BLaER1 (cell line): Measurements from ENCODE around the gene SMARCA2.
A peak's percentile ranks its signal among the peaks of the same experiment; 100 is the strongest.

ENCODE experiments used
- H3K27ac ChIP-seq: shearing (Covaris generic); formaldehyde crosslinking; 2 replicates; pipeline ENCODE4 v1.8.1; 2022
- H3K27me3 ChIP-seq: shearing (Covaris generic); formaldehyde crosslinking; 2 replicates; pipeline ENCODE4 v1.8.1; 2022
- H3K36me3 ChIP-seq: shearing (Covaris generic); formaldehyde crosslinking; 2 replicates; pipeline ENCODE4 v1.8.1; 2022
- H3K4me1 ChIP-seq: shearing (Covaris generic); formaldehyde crosslinking; 2 replicates; pipeline ENCODE4 v1.8.1; 2022
- H3K4me2 ChIP-seq: shearing (Covaris generic); formaldehyde crosslinking; 2 replicates; pipeline ENCODE4 v1.8.1; 2022
- H3K4me3 ChIP-seq: shearing (Covaris generic); formaldehyde crosslinking; 2 replicates; pipeline ENCODE4 v1.8.1; 2022
- H3K9ac ChIP-seq: shearing (Covaris generic); formaldehyde crosslinking; 2 replicates; pipeline ENCODE4 v1.8.1; 2022
- H3K9me3 ChIP-seq: shearing (Covaris generic); formaldehyde crosslinking; 2 replicates; pipeline ENCODE4 v1.8.1; 2022
- H4K20me1 ChIP-seq: shearing (Covaris generic); formaldehyde crosslinking; 2 replicates; pipeline ENCODE4 v1.8.1; 2022
- Cebpa-rat ChIP-seq: shearing (Covaris generic); IDR thresholded peaks from 2 replicates; pipeline ENCODE4 v1.8.1; 2022

SMARCA2 gene

DNA sequence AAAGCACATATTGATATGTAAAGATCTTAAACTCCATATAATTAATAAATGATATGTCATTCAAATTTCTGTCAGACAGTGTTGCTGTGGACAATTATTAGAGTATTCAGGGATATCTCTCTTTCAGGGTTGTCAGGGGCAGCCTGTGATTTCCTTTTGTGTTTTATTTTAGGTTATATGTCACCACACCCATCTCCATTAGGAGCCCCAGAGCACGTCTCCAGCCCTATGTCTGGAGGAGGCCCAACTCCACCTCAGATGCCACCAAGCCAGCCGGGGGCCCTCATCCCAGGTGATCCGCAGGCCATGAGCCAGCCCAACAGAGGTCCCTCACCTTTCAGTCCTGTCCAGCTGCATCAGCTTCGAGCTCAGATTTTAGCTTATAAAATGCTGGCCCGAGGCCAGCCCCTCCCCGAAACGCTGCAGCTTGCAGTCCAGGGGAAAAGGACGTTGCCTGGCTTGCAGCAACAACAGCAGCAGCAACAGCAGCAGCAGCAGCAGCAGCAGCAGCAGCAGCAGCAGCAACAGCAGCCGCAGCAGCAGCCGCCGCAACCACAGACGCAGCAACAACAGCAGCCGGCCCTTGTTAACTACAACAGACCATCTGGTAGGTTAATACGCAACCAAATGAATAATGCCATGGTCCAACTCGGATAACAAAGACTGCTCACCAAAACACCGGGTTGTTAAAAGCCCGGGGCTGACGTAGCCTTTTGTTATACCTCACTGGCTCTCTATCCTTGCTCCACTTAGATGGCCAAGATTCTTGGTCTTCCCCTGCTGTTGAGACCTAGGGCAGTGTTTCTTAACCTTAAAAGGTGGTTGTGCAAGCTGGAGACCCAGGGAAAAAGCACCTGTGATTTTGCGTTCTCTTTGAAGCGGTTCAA, 24.4 kb downstream of the SMARCA2 start:
- peaks cover 21% of the 10 kb centered on the region; the same call in 1 of the 2 replicates for H4K20me1 ChIP-seq
- 0 out of 2 replicates have a peak, but pooled peaks cover 3% of the 10 kb centered on the region for H3K9me3 ChIP-seq
- H3K27ac ChIP-seq, result no peak overlapping the region
- peaks cover 85% of the 10 kb centered on the region for H3K36me3 ChIP-seq
- H3K27me3 ChIP-seq, result no peaks in the 10 kb centered on the region
- H3K4me3 ChIP-seq, result no peak overlapping the region
- H3K4me1 ChIP-seq, result peaks cover 34% of the 10 kb centered on the region
- H3K9ac ChIP-seq, result no peak overlapping the region
- TF ChIP-seq Cebpa-rat, result no peak
- H3K4me2 ChIP-seq, result no peak overlapping the region

DNA sequence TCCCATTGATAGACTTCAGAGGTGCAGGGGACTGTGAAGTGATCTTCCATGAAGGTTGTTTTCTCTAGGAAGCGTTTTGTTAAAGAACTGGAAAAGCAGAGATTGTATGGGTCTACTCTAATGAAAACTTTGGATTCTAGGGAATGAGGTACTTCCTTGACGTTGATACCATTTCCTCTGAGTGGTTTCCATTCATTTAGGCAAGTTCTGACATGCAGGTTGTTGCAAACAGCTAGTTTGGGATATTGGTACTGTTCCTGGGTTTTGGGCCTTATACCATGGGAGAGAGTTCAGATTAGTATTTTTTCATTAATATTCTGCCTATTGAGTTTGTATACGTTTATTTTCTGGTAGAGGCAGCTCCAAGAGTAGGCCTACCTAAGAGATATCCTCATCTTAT, 25.7 kb downstream of the SMARCA2 start:
- Histone ChIP-seq H3K27me3 (no peaks in the 10 kb centered on the region), H3K4me3 (no peak overlapping the region), H4K20me1 (peaks cover 21% of the 10 kb centered on the region; the same call in 1 of the 2 replicates), H3K9ac (no peak overlapping the region), H3K4me2 (no peak overlapping the region), H3K9me3 (0 out of 2 replicates have a peak, but pooled peaks cover 3% of the 10 kb centered on the region), H3K4me1 (peaks cover 35% of the 10 kb centered on the region), H3K27ac (no peak overlapping the region), H3K36me3 (peaks cover 88% of the 10 kb centered on the region)
- TF ChIP-seq Cebpa-rat, result no peak

GRCh38 chr9:2041736-2042135, 26.6 kb downstream of the SMARCA2 start:
- peaks cover 21% of the 10 kb centered on the region; the same call in 1 of the 2 replicates for H4K20me1 ChIP-seq
- no peak for TF ChIP-seq Cebpa-rat
- H3K9ac ChIP-seq, result no peak overlapping the region
- peaks cover 87% of the 10 kb centered on the region for H3K36me3 ChIP-seq
- H3K27me3 ChIP-seq, result no peaks in the 10 kb centered on the region
- H3K9me3 ChIP-seq, result 0 out of 2 replicates have a peak, but pooled peaks cover 3% of the 10 kb centered on the region
- no peak overlapping the region for H3K27ac ChIP-seq
- peaks cover 35% of the 10 kb centered on the region for H3K4me1 ChIP-seq
- H3K4me2 ChIP-seq, result no peak overlapping the region
- no peak overlapping the region for H3K4me3 ChIP-seq

- H3K27ac ChIP-seq, result no peak overlapping the region
- peak overlapping the region; percentile 63 for H3K4me2 ChIP-seq
Measured at GRCh38 chr9:2043243-2043642, 28.1 kb downstream of the SMARCA2 start.

DNA sequence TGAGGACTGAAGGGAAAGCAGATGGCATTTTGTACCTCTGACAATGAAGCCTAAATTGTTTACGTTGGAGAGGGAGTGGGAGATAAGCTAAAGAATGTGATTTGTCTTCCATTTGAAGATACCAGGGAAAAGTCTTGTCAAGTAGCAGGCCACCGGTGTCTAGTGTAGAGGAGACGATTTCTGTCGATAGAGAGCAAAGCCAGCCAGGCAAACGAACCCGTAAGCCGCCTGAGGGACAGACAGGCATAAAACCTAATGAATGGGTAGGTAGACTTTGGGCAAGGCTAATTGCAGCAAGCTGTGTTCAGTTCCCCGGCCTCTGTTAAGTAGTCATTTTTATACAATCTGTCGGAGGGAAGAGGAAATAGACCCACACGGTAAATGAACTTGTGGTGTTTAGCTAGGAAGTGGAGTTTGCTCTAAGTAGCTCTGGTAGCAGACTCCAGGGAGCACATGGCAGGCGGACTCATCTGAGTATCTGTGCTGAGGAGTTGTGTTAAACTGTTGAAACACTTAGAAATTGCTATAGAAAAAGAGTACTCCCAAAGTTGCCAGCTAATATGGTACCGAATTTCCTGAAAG, 28.8 kb downstream of the SMARCA2 start:
- Histone ChIP-seq H3K27ac (peak overlapping the region; percentile 42), H3K4me3 (no peak overlapping the region), H3K4me1 (peaks cover 31% of the 10 kb centered on the region), H3K27me3 (no peaks in the 10 kb centered on the region), H3K4me2 (peak overlapping the region; percentile 63), H4K20me1 (peaks cover 6% of the 10 kb centered on the region; the same call in 1 of the 2 replicates), H3K9me3 (0 out of 2 replicates have a peak, but pooled peaks cover 3% of the 10 kb centered on the region), H3K9ac (no peak overlapping the region; the same call in 1 of the 2 replicates), H3K36me3 (peaks cover 80% of the 10 kb centered on the region)
- TF ChIP-seq Cebpa-rat, result no peak

More at GRCh38 chr9:2043243-2043642, 28.1 kb downstream of the SMARCA2 start:
- Histone ChIP-seq H4K20me1 (peaks cover 10% of the 10 kb centered on the region; the same call in 1 of the 2 replicates), H3K4me1 (peaks cover 32% of the 10 kb centered on the region), H3K9me3 (0 out of 2 replicates have a peak, but pooled peaks cover 3% of the 10 kb centered on the region), H3K27me3 (no peaks in the 10 kb centered on the region), H3K36me3 (peaks cover 87% of the 10 kb centered on the region), H3K9ac (no peak overlapping the region), H3K4me3 (no peak overlapping the region)
- no peak for TF ChIP-seq Cebpa-rat

DNA sequence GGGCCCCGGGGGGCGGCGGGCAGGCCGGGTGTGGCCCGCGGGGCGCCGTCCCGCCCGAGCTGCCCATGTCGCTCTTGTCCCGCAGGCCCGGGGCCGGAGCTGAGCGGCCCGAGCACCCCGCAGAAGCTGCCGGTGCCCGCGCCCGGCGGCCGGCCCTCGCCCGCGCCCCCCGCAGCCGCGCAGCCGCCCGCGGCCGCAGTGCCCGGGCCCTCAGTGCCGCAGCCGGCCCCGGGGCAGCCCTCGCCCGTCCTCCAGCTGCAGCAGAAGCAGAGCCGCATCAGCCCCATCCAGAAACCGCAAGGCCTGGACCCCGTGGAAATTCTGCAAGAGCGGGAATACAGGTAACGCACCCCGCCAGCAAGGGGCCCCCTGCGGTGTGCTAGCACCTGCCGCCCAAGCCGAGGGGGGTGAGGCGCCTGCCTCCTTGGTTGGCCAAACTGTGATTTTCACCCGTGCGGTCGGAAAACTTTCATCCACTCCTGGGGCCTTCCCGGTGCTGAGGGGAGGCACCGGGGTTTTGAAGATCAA, 32.1 kb downstream of the SMARCA2 start:
- no peaks in the 10 kb centered on the region for H3K27me3 ChIP-seq
- H4K20me1 ChIP-seq, result peaks cover 12% of the 10 kb centered on the region; the same call in 1 of the 2 replicates
- no peak for TF ChIP-seq Cebpa-rat
- H3K9ac ChIP-seq, result no peak overlapping the region
- H3K4me1 ChIP-seq, result peaks cover 28% of the 10 kb centered on the region
- H3K9me3 ChIP-seq, result no peaks in the 10 kb centered on the region
- no peak overlapping the region for H3K4me2 ChIP-seq
- peaks cover 61% of the 10 kb centered on the region for H3K36me3 ChIP-seq
- no peak overlapping the region for H3K27ac ChIP-seq
- H3K4me3 ChIP-seq, result no peak overlapping the region

- Histone ChIP-seq H3K27me3 (no peaks in the 10 kb centered on the region), H3K4me2 (no peak overlapping the region), H3K9ac (no peak overlapping the region), H3K36me3 (peaks cover 56% of the 10 kb centered on the region), H4K20me1 (peaks cover 19% of the 10 kb centered on the region; the same call in 1 of the 2 replicates), H3K9me3 (no peaks in the 10 kb centered on the region), H3K4me3 (no peak overlapping the region), H3K27ac (no peak overlapping the region), H3K4me1 (peaks cover 28% of the 10 kb centered on the region)
- TF ChIP-seq Cebpa-rat, result no peak
Measured at GRCh38 chr9:2047916-2048315, 32.8 kb downstream of the SMARCA2 start.

- Histone ChIP-seq H3K4me3 (no peak overlapping the region), H3K27ac (no peak overlapping the region), H4K20me1 (peaks cover 27% of the 10 kb centered on the region), H3K9me3 (no peaks in the 10 kb centered on the region), H3K4me1 (peaks cover 31% of the 10 kb centered on the region), H3K27me3 (no peaks in the 10 kb centered on the region), H3K36me3 (peaks cover 43% of the 10 kb centered on the region), H3K4me2 (no peak overlapping the region), H3K9ac (no peak overlapping the region)
- no peak for TF ChIP-seq Cebpa-rat
Measured at GRCh38 chr9:2050236-2050635, 35.1 kb downstream of the SMARCA2 start.

DNA sequence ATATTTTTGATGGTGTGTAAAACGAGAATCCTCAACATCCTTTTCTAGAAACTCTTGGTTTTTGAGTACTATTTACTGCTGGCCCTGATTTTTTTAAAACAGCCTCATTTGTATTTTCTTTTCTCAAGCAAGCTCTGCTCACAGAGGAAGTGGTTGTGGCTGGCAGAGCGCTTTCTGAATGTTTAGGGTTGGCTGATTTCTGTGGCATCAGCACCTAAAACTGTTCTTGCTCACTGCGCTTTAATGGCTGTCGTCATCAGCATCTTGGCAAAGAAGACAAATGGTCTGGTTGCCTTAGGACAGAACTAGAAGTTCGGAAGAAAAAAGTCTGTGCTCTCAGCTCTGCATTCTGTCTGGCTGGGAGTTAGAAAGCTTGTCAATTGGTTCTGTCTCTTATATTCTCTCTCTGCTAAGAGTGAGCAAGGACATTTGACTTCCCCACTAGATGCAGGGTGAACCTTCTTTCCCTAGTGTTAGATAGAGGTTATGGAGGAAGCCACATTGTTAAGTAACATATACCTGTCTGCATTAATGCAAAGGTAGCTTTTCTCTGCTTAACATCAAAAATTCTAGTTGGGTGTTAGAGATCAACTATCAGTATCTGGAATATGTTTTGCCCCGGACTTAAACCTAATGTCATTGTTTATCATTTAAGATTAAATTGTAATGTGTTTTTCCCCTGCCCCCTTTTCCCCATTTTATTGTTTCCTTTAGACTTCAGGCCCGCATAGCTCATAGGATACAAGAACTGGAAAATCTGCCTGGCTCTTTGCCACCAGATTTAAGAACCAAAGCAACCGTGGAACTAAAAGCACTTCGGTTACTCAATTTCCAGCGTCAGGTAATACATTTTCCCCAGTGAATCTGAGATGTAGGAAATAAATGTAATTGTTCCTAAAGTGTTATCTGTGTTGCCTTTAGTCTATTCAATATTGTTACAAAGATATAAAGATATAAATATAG, 39.0 kb downstream of the SMARCA2 start:
- peaks cover 47% of the 10 kb centered on the region for H3K36me3 ChIP-seq
- peak overlapping the region; percentile 64 for H3K4me2 ChIP-seq
- no peak overlapping the region for H3K9ac ChIP-seq
- H3K4me1 ChIP-seq, result peaks cover 31% of the 10 kb centered on the region
- peak overlapping the region; percentile 2 for H3K27ac ChIP-seq
- no peaks in the 10 kb centered on the region for H3K9me3 ChIP-seq
- TF ChIP-seq Cebpa-rat, result no peak
- peaks cover 27% of the 10 kb centered on the region for H4K20me1 ChIP-seq
- H3K27me3 ChIP-seq, result no peaks in the 10 kb centered on the region
- H3K4me3 ChIP-seq, result no peak overlapping the region
